GOT3 (cell line): ENCODE data around the gene ZDHHC5.

Source experiments
- DNase-seq: peaks from one replicate; lab custom pipeline; 2025; ENCODE audit warnings: mixed read lengths; lab: John Stamatoyannopoulos, UW

The ZDHHC5 gene

GRCh38 chr11:57667736-57668433 lies at the start of gene ZDHHC5:
ZDHHC5 (plus strand) TSS chr11:57668114; CDS start chr11:57673091, 4,977 bp downstream.
- peak; percentile 97 for DNase-seq

- no peak for DNase-seq
These were observed 49.5 kb upstream of the ZDHHC5 start for GRCh38 chr11:57618438-57618837.

- DNase-seq: no peak
These were observed 48.6 kb upstream of the ZDHHC5 start for GRCh38 chr11:57619331-57619730.

- DNase-seq: no peak
These were observed 47.4 kb upstream of the ZDHHC5 start for GRCh38 chr11:57620467-57620866.

GRCh38 chr11:57622263-57622662 lies 45.7 kb upstream of the ZDHHC5 start:
- DNase-seq: no peak

- DNase-seq: no peak
These were observed 43.0 kb upstream of the ZDHHC5 start for GRCh38 chr11:57624864-57625263.

GRCh38 chr11:57626895-57627294 lies 41.0 kb upstream of the ZDHHC5 start:
- no peak for DNase-seq

GRCh38 chr11:57630171-57630570 lies 37.7 kb upstream of the ZDHHC5 start:
- DNase-seq: no peak

- DNase-seq: no peak
These were observed 35.8 kb upstream of the ZDHHC5 start for GRCh38 chr11:57632116-57632515.

- DNase-seq: no peak
These were observed 34.4 kb upstream of the ZDHHC5 start for GRCh38 chr11:57633394-57634070.

- DNase-seq: no peak
These were observed 33.6 kb upstream of the ZDHHC5 start for GRCh38 chr11:57634311-57634710.

- no peak for DNase-seq
These were observed 32.7 kb upstream of the ZDHHC5 start for GRCh38 chr11:57635246-57635645.

GRCh38 chr11:57637626-57638004 lies 30.3 kb upstream of the ZDHHC5 start:
- no peak for DNase-seq

GRCh38 chr11:57638005-57638781 lies 29.7 kb upstream of the ZDHHC5 start:
- DNase-seq: no peak

GRCh38 chr11:57638811-57639320 lies 29.0 kb upstream of the ZDHHC5 start:
- no peak for DNase-seq

- no peak for DNase-seq
These were observed 28.4 kb upstream of the ZDHHC5 start for GRCh38 chr11:57639321-57640067.

- no peak for DNase-seq
These were observed 27.7 kb upstream of the ZDHHC5 start for GRCh38 chr11:57640068-57640800.

GRCh38 chr11:57641011-57641807 lies 26.7 kb upstream of the ZDHHC5 start:
- no peak for DNase-seq

GRCh38 chr11:57643802-57644201 lies 24.1 kb upstream of the ZDHHC5 start:
- no peak for DNase-seq
